Neural cell (in vitro differentiated cells): ENCODE results near the gene CST8. TPM values are rescaled to one million over a fixed set of nuclear protein-coding genes. Genes with fewer than 3 reads are reported as not detected.

ENCODE experiments used
- H2AFZ ChIP-seq: fragments of 200-600, 300-800 bp; sonication (generic), shearing (Covaris generic); 2 replicates; pipeline ENCODE4 v1.6.0; 2014; ENCODE audit warnings: low read depth, mild to moderate bottlenecking, antibody characterized with exemption, low read length, moderate library complexity
- H3F3A ChIP-seq: fragments of 200-600 bp; shearing (Covaris generic); 2 replicates; pipeline ENCODE4 v1.6.1; 2016; ENCODE audit warnings: mild to moderate bottlenecking, moderate library complexity, mixed read lengths, antibody characterized with exemption, low read length; ENCODE audit not compliant: insufficient read depth, poor library complexity, severe bottlenecking
- H3K27ac ChIP-seq: fragments of 200-600, 300-800 bp; sonication (generic), shearing (Covaris generic); 2 replicates; pipeline ENCODE4 v1.5.1; 2014; ENCODE audit warnings: mild to moderate bottlenecking, low read length, moderate library complexity
- H3K27me3 ChIP-seq: fragments of 300-800, 200-600 bp; sonication (generic), shearing (Covaris generic); 2 replicates; pipeline ENCODE4 v1.6.0; 2014; ENCODE audit warnings: mild to moderate bottlenecking, low read depth, low read length, moderate library complexity; ENCODE audit not compliant: insufficient read depth
- H3K36me3 ChIP-seq: fragments of 300-800, 200-600 bp; sonication (generic), shearing (Covaris generic); 2 replicates; pipeline ENCODE4 v1.5.1; 2014; ENCODE audit warnings: mild to moderate bottlenecking, antibody characterized with exemption, low read length, moderate library complexity; ENCODE audit not compliant: insufficient read depth
- H3K4me2 ChIP-seq: fragments of 300-800, 200-600 bp; sonication (generic), shearing (Covaris generic); 2 replicates; pipeline ENCODE4 v1.6.0; 2014; ENCODE audit warnings: mild to moderate bottlenecking, low read length
- H3K4me3 ChIP-seq: fragments of 300-800, 200-600 bp; sonication (generic), shearing (Covaris generic); 2 replicates; pipeline ENCODE4 v1.5.1; 2014; ENCODE audit warnings: mild to moderate bottlenecking, low read length, moderate library complexity
- H3K79me2 ChIP-seq: fragments of 200-600 bp; shearing (Covaris generic); replicated peaks from 2 replicates; pipeline ENCODE4 v1.6.0; 2014; ENCODE audit warnings: mild to moderate bottlenecking, low read length, moderate library complexity; ENCODE audit not compliant: insufficient read depth
- H3K9ac ChIP-seq: fragments of 300-800, 200-600 bp; sonication (generic), shearing (Covaris generic); 2 replicates; pipeline ENCODE4 v1.6.1; 2016; ENCODE audit warnings: mild to moderate bottlenecking, low read length, mixed read lengths
- H3K9me2 ChIP-seq: fragments of 200-600 bp; shearing (Covaris generic); 2 replicates; pipeline ENCODE4 v1.6.1; 2016; ENCODE audit warnings: mild to moderate bottlenecking, low read length, mixed read lengths; ENCODE audit not compliant: insufficient read depth
- H3K9me3 ChIP-seq: fragments of 200-600, 300-800 bp; sonication (generic), shearing (Covaris generic); 2 replicates; pipeline ENCODE4 v1.6.1; 2016; ENCODE audit warnings: mild to moderate bottlenecking, mixed run types, low read length, moderate library complexity, mixed read lengths
- H4K20me1 ChIP-seq: fragments of 200-600 bp; shearing (Covaris generic); 2 replicates; pipeline ENCODE4 v1.6.1; 2016; ENCODE audit warnings: mild to moderate bottlenecking, mixed run types; ENCODE audit not compliant: insufficient read depth
- EP300 ChIP-seq: fragments of 450-650 bp; conservative IDR thresholded peaks from 2 replicates; pipeline ENCODE4 v1.6.1; 2014; ENCODE audit warnings: antibody characterized with exemption, mild to moderate bottlenecking, moderate library complexity; ENCODE audit not compliant: poor library complexity, severe bottlenecking
- EZH2 ChIP-seq: fragments of 200-600, 300-800 bp; shearing (Covaris generic), sonication (generic); IDR thresholded peaks from 2 replicates; pipeline ENCODE4 v1.6.1; 2014; ENCODE audit warnings: antibody characterized with exemption, low read length, borderline replicate concordance, mild to moderate bottlenecking; ENCODE audit not compliant: insufficient read depth, poor library complexity, severe bottlenecking
- MXI1 ChIP-seq: fragments of 450-650 bp; conservative IDR thresholded peaks from 2 replicates; pipeline ENCODE4 v1.6.1; 2014; ENCODE audit warnings: antibody characterized with exemption, mild to moderate bottlenecking; ENCODE audit not compliant: poor library complexity, severe bottlenecking
- POLR2AphosphoS5 ChIP-seq: IDR thresholded peaks from 2 replicates; pipeline ENCODE4 v1.6.1; 2012
- RAD21 ChIP-seq: fragments of 450-650 bp; conservative IDR thresholded peaks from 2 replicates; pipeline ENCODE4 v1.6.1; 2014; ENCODE audit warnings: antibody characterized with exemption, mild to moderate bottlenecking, moderate library complexity
- REST ChIP-seq: IDR thresholded peaks from 2 replicates; pipeline ENCODE4 v1.6.1; 2012; ENCODE audit warnings: borderline replicate concordance
- SMC3 ChIP-seq: fragments of 450-650 bp; conservative IDR thresholded peaks from 2 replicates; pipeline ENCODE4 v1.6.1; 2014; ENCODE audit warnings: antibody characterized with exemption, mild to moderate bottlenecking, moderate library complexity; ENCODE audit not compliant: poor library complexity
- TAF1 ChIP-seq: IDR thresholded peaks from 2 replicates; pipeline ENCODE4 v1.6.1; 2012; ENCODE audit warnings: low read depth
- polyA plus RNA-seq: library from polyadenylated mRNA; depleted of rRNA; stranded (reverse); fragments of >200 nt; gene quantifications from 2 replicates; pipeline ENCODE4 v1.2.3, GENCODE V29; 2014
- TF ChIP-seq, protein P1 (sequence below): fragments of 450-650 bp; IDR thresholded peaks from 2 replicates; pipeline ENCODE4 v1.5.1; 2014; ENCODE audit warnings: antibody characterized with exemption, mild to moderate bottlenecking, moderate library complexity; ENCODE audit not compliant: poor library complexity, severe bottlenecking

CST8 gene
- polyA plus RNA-seq, 1 donor from 2014 or later: not detected

DNA sequence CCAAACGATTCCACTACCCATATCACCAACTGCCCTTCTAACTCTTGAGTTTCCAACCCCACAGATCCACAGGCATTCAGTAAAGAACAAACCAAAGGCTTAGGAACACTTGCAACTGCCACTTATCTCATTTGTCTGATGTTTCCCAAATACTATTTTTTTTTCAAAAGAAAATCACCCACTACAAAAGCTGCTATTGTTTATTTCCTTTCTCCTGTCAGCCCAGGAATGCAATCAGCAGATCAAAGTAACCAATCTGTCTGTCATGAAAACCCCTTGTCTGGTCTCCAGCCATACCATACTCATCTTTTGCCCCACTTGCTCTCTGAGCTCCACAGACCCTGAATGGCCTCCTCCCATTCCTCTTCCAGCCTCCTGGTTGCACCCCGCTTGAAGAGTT lies 8.8 kb upstream of the CST8 start:
- no peaks in the 10 kb centered on the region for H3K27me3 ChIP-seq
- no peak overlapping the region for H3K4me3 ChIP-seq
- H3K4me2 ChIP-seq: no peak overlapping the region
- H3K9me2 ChIP-seq: no peaks in the 10 kb centered on the region
- no peak overlapping the region for H3K27ac ChIP-seq
- H2AFZ ChIP-seq: no peak overlapping the region
- no peaks in the 10 kb centered on the region for H3K36me3 ChIP-seq
- no peaks in the 10 kb centered on the region for H3K79me2 ChIP-seq
- no peaks in the 10 kb centered on the region for H3K9me3 ChIP-seq
- no peaks in the 10 kb centered on the region for H4K20me1 ChIP-seq
- no peak overlapping the region for H3K9ac ChIP-seq
- H3F3A ChIP-seq: no peaks in the 10 kb centered on the region
- TF ChIP-seq EP300 (no peak), POLR2AphosphoS5 (no peak), RAD21 (no peak), REST (no peak), MXI1 (no peak), EZH2 (no peak), SMC3 (no peak), TAF1 (no peak)
- TF ChIP-seq, protein P1, sequence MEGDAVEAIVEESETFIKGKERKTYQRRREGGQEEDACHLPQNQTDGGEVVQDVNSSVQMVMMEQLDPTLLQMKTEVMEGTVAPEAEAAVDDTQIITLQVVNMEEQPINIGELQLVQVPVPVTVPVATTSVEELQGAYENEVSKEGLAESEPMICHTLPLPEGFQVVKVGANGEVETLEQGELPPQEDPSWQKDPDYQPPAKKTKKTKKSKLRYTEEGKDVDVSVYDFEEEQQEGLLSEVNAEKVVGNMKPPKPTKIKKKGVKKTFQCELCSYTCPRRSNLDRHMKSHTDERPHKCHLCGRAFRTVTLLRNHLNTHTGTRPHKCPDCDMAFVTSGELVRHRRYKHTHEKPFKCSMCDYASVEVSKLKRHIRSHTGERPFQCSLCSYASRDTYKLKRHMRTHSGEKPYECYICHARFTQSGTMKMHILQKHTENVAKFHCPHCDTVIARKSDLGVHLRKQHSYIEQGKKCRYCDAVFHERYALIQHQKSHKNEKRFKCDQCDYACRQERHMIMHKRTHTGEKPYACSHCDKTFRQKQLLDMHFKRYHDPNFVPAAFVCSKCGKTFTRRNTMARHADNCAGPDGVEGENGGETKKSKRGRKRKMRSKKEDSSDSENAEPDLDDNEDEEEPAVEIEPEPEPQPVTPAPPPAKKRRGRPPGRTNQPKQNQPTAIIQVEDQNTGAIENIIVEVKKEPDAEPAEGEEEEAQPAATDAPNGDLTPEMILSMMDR: no peak

DNA sequence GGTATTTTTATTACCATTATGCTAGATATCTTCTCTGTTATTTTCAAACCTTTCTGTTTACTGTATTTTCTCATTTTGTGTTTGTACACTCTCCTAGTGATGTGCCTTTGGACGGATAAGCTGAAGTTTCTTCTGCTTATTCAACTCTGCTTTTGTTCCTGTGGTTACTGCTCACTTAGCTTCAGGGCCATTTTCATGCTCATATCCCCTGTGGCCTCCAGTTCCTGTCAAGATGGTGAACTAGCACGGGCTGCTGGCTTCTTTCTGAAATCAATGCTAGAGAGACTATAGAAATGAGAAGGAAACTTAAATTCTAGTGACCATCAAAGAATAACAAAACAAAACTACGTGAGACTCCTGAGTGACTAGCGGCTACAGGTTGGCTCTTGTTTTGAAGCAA lies 6.8 kb upstream of the CST8 start:
- H3K9ac ChIP-seq: no peak overlapping the region
- no peaks in the 10 kb centered on the region for H4K20me1 ChIP-seq
- TF ChIP-seq MXI1 (no peak), EZH2 (no peak), POLR2AphosphoS5 (no peak), REST (no peak)
- TF ChIP-seq, protein P1: no peak
- no peaks in the 10 kb centered on the region for H3K36me3 ChIP-seq
- H3K27ac ChIP-seq: no peak overlapping the region
- H3K4me2 ChIP-seq: no peak overlapping the region
- H2AFZ ChIP-seq: no peak overlapping the region
- H3K4me3 ChIP-seq: no peak overlapping the region
- no peaks in the 10 kb centered on the region for H3K27me3 ChIP-seq
- no peaks in the 10 kb centered on the region for H3K9me3 ChIP-seq
- no peaks in the 10 kb centered on the region for H3F3A ChIP-seq
- H3K79me2 ChIP-seq: no peaks in the 10 kb centered on the region
- H3K9me2 ChIP-seq: no peaks in the 10 kb centered on the region
